GM18526 (cell line): ENCODE measurements around the gene CTPS1.

ENCODE experiments used
- POLR2A ChIP-seq: IDR thresholded peaks from 3 replicates; pipeline ENCODE4 v1.6.1; 2011; ENCODE audit not compliant: insufficient read length; ENCODE audit errors: extremely low read depth

CTPS1 gene

GRCh38 chr1:40981691-40982448 is 2.4 kb downstream of the CTPS1 start:
- no peak for TF ChIP-seq POLR2A

GRCh38 chr1:40982721-40983120 is 3.2 kb downstream of the CTPS1 start:
- no peak for TF ChIP-seq POLR2A

GRCh38 chr1:40983286-40983685 is 3.8 kb downstream of the CTPS1 start:
- TF ChIP-seq POLR2A, result no peak

GRCh38 chr1:40984066-40984465 is 4.6 kb downstream of the CTPS1 start:
- TF ChIP-seq POLR2A, result no peak

GRCh38 chr1:40984531-40984930 is 5.0 kb downstream of the CTPS1 start:
- no peak for TF ChIP-seq POLR2A

- no peak for TF ChIP-seq POLR2A
Measured at GRCh38 chr1:40985161-40985560, 5.7 kb downstream of the CTPS1 start.

- TF ChIP-seq POLR2A, result no peak
Measured at GRCh38 chr1:40985875-40986274, 6.4 kb downstream of the CTPS1 start.

GRCh38 chr1:40986328-40986783 is 6.9 kb downstream of the CTPS1 start:
- no peak for TF ChIP-seq POLR2A

- no peak for TF ChIP-seq POLR2A
Measured at GRCh38 chr1:40986956-40987355, 7.5 kb downstream of the CTPS1 start.

- TF ChIP-seq POLR2A, result no peak
Measured at GRCh38 chr1:40987439-40988276, 8.2 kb downstream of the CTPS1 start.

- TF ChIP-seq POLR2A, result no peak
Measured at GRCh38 chr1:40988280-40988679, 8.8 kb downstream of the CTPS1 start.

- TF ChIP-seq POLR2A, result no peak
Measured at GRCh38 chr1:40989066-40989465, 9.6 kb downstream of the CTPS1 start.

- TF ChIP-seq POLR2A, result no peak
Measured at GRCh38 chr1:40997096-40997495, 17.6 kb downstream of the CTPS1 start.

- no peak for TF ChIP-seq POLR2A
Measured at GRCh38 chr1:40998668-40999067, 19.2 kb downstream of the CTPS1 start.

- TF ChIP-seq POLR2A, result no peak
Measured at GRCh38 chr1:41003127-41003639, 23.7 kb downstream of the CTPS1 start.

GRCh38 chr1:41003640-41004220 is 24.2 kb downstream of the CTPS1 start:
- no peak for TF ChIP-seq POLR2A
